Kidney tubule cell (primary cell): ENCODE data around the gene HSD17B1.

Source experiments
- DNase-seq: peaks from one replicate; pipeline ENCODE4 v3.0.0-alpha.2; 2018; ENCODE audit warnings: low spot score

Gene HSD17B1

GRCh38 chr17:42566883-42567573 is 14.3 kb downstream of the HSD17B1 start, which contains the start of gene MLX:
TSS of gene MLX (plus strand) at chr17:42567100. CDS start at chr17:42567125, 25 bp downstream.
- peak; percentile 93 for DNase-seq

DNA sequence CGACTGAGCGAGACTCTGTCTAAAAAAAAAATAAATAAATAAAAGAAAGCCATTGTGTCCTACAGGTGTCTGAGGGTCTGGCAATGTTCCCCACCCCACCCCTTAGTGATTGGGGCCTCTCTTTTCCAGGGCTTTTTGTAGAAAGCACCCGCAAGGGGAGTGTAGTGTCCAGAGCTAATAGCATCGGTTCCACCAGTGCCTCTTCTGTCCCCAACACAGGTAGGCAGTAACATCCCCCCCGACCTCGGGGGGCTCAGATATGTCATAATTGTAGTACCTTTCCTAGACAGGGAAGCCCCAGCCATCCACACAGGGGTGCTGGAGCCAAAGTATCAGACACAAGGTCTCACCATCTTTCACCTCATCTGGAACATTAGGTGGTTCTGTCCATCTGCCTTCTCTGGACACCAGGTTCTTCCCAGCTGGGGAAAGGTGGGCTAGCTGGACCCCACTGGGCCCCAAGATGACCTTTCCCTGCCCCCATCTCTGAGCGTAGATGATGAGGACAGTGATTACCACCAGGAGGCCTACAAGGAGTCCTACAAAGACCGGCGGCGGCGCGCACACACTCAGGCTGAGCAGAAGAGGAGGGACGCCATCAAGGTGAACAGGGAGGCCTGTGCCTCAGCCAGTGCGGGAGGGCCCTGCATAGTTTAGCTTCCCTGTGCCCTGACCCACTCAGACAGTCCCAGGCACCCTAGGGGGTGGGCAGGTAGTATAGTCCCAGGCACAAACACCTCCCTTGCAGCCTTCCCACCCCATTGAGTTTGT is 15.8 kb downstream of the HSD17B1 start:
- DNase-seq: no peak

GRCh38 chr17:42571435-42572225 is 18.9 kb downstream of the HSD17B1 start:
- no peak for DNase-seq

GRCh38 chr17:42573095-42573494 is 20.4 kb downstream of the HSD17B1 start:
- no peak for DNase-seq

GRCh38 chr17:42574463-42574862 is 21.7 kb downstream of the HSD17B1 start:
- no peak for DNase-seq

GRCh38 chr17:42577140-42577531 is 24.4 kb downstream of the HSD17B1 start:
- no peak for DNase-seq

DNA sequence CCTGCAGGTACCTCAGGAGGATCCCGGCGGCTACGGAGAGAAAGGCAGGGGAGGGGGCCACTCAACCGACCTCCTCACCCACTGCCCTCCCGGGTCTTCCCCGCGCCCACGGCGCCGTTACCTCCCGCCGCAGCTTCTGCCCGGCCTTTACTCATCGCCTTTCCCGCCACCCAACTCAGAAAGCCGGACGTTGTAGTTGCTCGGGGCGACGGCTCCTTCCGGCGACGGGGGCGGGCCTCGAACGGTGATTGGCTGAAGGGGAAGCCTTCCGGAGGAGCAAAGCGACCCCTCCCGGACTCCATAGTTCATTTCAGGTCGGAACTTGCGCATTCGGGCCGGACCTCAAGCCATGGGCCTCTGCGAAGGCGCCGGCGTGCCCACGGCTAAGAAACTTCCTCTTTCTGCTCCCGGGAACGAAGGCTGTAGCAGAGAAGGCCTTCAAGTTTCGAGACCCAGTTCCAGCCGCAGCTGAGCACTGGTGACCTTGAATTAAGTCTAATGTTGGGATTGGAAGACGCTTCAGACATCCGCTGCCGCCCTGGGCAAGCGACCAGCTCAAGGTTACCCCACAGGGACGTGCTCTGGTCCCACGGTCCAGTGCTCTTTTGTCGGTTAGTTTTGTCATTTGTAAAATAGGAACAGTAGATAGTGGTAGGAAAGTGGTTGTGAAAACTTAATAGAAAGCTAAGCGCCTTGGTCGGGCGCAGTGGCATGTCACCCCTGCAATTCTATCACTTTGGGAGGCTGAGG is 25.0 kb downstream of the HSD17B1 start, which contains the start of gene PSMC3IP:
Gene PSMC3IP (minus strand): TSS at position 198 of the 750 bp plus-strand sequence. CDS start 43 bp downstream, at position 155.
- peak; percentile 95 for DNase-seq

- DNase-seq: peak; percentile 60
These were observed 25.7 kb downstream of the HSD17B1 start for GRCh38 chr17:42578282-42578869.

DNA sequence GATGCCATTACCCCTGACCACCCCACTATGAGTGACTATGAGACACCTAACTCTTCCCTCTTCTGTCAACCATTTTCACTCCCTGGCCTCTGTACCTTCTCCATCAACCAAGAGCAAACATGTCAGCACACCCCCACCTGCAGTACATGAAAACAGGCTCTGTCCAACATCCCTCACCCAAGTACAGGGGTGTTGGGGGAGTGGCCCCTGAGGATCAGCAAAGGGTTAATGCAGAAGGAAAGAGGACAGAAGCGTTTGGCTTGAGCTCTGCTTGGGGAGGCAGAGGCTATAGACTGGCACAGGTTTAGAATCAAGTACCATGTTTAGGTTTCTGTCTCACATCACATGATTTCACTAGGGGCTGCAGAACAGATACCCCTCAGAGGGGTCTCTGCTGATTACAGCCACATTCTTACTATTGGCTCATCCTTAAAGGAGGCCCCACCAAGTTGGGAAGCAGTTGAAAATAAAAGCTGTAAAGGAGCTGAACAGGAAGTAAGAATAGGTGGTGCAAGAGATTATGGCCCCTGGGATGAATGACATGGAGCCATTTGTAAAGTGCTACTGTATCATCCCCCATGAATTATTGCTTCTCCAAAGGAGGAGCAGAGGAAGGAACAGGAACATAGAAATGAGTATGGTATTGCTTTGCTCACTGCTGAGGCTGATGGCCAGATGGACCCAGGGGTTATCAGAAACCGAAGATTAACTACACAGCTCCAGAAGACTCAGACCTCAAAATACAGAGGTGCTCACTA is 27.2 kb downstream of the HSD17B1 start:
- no peak for DNase-seq

DNA sequence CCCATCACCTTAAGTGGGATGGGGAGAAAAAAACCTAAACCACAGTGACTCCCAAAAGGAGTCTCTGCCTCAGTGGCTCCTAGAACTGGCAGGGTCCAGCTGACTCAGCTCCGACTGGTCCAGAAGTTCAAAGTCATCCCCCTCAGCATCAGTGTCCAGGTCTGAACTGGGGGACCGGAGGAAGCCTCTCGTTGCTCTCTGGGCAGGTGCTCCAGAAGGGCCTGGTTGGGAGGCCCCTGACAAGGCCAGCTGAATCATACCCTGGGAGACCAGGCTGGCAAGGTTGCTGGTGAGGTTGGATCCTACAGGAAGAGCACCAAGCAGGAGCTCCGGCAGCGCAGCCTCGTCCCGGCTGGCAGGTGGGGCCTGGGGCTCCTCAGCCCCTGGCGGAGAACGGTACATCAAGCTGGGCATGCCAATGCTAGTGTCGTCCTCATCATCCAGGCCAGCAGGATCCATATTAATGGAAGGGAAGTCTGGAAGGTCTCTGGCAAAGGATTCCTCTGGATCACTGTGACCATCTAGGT is 29.1 kb downstream of the HSD17B1 start:
- no peak for DNase-seq

- DNase-seq: no peak
These were observed 32.2 kb downstream of the HSD17B1 start for GRCh38 chr17:42584880-42585279.

DNA sequence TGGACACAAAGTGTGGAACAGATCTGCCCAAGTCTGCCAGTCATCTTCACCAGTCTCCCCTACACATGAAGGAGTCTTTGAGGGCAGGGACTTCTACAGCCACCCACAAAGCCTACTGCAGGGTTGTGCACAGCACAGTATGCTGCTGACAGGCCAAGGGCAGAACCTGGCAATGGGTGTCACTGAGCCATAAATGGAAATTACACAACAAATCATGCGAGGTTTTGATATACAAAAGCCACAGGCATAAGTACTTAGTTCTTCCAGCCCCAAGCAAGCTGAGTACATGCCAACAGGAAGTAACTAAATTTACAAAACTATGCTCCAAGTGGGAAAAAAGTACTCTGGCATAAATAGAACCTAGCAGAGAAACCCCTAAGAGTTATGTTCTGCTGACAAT is 32.6 kb downstream of the HSD17B1 start:
- DNase-seq: no peak

DNA sequence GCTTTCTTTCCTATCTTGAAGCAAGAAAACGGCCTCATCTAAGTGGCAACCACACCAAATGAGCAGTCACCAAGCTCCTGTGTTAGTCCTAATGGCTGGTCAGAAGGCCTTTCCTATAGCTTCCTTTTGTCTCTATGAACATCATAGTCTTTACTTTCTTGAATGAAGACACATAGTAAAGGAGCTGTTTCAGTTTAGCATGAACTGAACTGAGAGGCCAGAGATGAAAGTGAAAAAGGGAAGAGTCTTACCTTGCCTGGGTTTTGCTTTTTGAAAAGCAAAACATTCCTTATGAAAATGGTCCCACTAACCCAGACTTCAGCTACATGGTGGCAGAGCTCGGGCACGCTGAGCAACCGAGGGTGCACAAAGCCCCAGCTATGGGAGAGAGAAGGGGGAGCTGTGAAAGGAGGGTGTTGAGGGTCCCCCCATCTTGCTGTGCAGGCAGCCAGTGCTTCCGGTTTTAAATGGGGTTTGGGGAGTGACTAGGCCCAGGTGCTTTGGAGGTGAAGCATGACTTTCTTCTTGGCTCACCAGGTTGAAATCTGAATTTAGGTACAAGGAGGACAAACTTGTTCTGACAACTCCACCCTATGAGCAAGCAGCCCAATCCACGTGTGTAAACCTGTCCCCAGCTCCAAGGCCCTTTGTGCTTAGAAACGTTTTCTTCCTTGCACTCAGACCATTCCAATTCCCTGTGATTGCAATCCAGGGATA is 33.9 kb downstream of the HSD17B1 start:
- DNase-seq: no peak

- no peak for DNase-seq
These were observed 38.2 kb downstream of the HSD17B1 start for GRCh38 chr17:42590886-42591285.

GRCh38 chr17:42591411-42591810 is 38.7 kb downstream of the HSD17B1 start:
- DNase-seq: no peak

GRCh38 chr17:42596386-42596785 is 43.7 kb downstream of the HSD17B1 start:
- DNase-seq: no peak

DNA sequence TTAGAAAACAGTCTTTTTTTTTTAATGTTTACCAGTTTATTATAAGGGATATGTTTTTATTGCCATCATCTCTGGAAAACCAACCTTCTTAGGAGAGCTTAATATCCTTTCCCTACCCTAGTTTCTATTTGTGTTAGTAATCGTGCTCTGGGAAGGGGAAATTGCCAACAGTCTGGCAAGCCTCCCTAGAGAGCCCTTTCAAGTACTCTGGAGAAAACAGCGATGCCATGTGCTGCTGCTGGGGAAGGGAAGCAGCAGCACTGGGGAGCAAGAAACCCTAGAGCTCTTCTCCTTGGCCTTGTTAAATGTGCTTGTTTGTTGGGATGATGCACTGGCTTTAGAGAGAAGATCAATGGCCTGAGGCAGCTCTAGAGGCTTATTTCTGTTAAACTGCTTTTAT is 46.2 kb downstream of the HSD17B1 start:
- DNase-seq: no peak

DNA sequence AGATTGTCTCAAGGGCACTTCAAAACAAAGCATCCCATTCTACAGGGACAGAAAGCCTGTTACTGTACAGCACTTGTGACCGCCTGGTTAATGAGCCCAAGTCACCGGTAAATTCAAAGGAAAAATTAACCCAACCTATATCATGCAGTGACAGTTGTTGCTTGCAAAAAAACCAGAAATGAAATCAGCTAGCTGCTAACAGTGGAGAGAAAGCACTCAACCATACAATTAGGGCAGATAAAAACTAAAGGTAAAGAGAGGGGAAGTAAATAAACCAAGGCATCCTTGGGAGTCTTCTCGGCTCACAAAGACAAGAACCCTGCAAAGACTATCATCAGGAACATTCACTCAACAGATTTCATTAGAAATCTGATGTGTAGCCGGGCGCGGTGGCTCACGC is 50.6 kb downstream of the HSD17B1 start:
- no peak for DNase-seq
